Measurements from ENCODE around the gene USP15.

- no peak for TF ChIP-seq CTCF (IDR thresholded peaks at IDR 0.05)
- no peak for TF ChIP-seq POLR2A (IDR thresholded peaks at IDR 0.05)
Observed at GRCh38 chr12:62323386-62323785, 63.2 kb downstream of the USP15 start.
